ENCODE data around the gene ITGA1. TPM values are rescaled to one million over a fixed set of nuclear protein-coding genes. Genes with fewer than 3 reads are reported as not detected.

Gene ITGA1
- total RNA-seq, 1 experiment from 2014 or later: 26.4 TPM

DNA sequence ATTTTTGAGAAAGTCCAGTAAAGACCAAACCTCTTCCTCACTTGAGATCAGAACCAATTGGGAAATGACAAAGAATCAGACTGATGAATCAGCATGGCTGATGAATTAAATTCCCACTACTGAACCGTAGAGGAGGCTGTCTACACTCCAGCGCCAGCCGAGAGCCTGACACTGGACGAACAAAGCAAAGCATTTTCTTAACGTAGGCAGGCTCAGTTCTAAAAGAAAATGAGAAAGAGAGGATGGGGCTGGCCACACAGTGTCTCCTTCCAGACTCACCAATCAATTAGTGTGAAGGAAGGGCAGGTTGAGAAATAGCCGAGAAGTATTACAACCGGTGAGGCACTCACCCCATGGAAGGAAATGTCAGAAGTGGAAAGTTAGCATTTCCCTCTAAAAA lies 49.4 kb downstream of the ITGA1 start:
- H3K27ac Mint-ChIP-seq (ENCODE audit: unreplicated experiment): no peak overlapping the region
- CTCF ChIA-PET: no interaction called here

GRCh38 chr5:52837591-52838001 lies 49.9 kb downstream of the ITGA1 start:
- CTCF ChIA-PET: no interaction called here
- H3K27me3 Mint-ChIP-seq (ENCODE audit: insufficient read depth, unreplicated experiment): no peaks in the 10 kb centered on the region

More for the DNA sequence above, 49.4 kb downstream of the ITGA1 start:
- Mint-ChIP-seq H3K36me3 (ENCODE audit: insufficient read depth, unreplicated experiment) (no peaks in the 10 kb centered on the region), H3K9me3 (ENCODE audit: unreplicated experiment) (no peaks in the 10 kb centered on the region), H3K4me3 (ENCODE audit: unreplicated experiment) (no peak overlapping the region), H3K4me1 (ENCODE audit: low read depth, unreplicated experiment) (peaks cover 6% of the 10 kb centered on the region), H3K27me3 (ENCODE audit: insufficient read depth, unreplicated experiment) (no peaks in the 10 kb centered on the region)
- no peaks in the 10 kb centered on the region for H3K9me3 ChIP-seq
- H3K27me3 ChIP-seq (replicated peaks; ENCODE audit: control insufficient read depth, insufficient read depth, low read length): no peaks in the 10 kb centered on the region
- no peaks in the 10 kb centered on the region for H3K36me3 ChIP-seq (ENCODE audit: control insufficient read depth, insufficient read depth, low read length)
- TF ChIP-seq, protein P1, sequence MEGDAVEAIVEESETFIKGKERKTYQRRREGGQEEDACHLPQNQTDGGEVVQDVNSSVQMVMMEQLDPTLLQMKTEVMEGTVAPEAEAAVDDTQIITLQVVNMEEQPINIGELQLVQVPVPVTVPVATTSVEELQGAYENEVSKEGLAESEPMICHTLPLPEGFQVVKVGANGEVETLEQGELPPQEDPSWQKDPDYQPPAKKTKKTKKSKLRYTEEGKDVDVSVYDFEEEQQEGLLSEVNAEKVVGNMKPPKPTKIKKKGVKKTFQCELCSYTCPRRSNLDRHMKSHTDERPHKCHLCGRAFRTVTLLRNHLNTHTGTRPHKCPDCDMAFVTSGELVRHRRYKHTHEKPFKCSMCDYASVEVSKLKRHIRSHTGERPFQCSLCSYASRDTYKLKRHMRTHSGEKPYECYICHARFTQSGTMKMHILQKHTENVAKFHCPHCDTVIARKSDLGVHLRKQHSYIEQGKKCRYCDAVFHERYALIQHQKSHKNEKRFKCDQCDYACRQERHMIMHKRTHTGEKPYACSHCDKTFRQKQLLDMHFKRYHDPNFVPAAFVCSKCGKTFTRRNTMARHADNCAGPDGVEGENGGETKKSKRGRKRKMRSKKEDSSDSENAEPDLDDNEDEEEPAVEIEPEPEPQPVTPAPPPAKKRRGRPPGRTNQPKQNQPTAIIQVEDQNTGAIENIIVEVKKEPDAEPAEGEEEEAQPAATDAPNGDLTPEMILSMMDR (IDR thresholded peaks at IDR 0.05; ENCODE audit: insufficient read depth in 1 of 2, low read depth in 1 of 2, low read length in 1 of 2, severe bottlenecking in 1 of 2, unreplicated experiment in 1 of 2): no peak
- intact Hi-C loops (cut with micrococcal nuclease; ENCODE audit: unreplicated experiment): no loop called here
- no TSS peak for BruUV-seq (replicated peaks)
- POLR2A ChIA-PET: no interaction called here
- H3K4me3 ChIP-seq (ENCODE audit: low read depth, low read length): no peak overlapping the region
- H3K4me1 ChIP-seq: no peaks in the 10 kb centered on the region
- no peak for DNase-seq

GRCh38 chr5:52838326-52839015 lies 50.8 kb downstream of the ITGA1 start:
- H3K4me3 ChIP-seq (ENCODE audit: low read depth, low read length): no peak overlapping the region
- H3K27me3 Mint-ChIP-seq (ENCODE audit: insufficient read depth, unreplicated experiment): no peaks in the 10 kb centered on the region
- ChIA-PET CTCF (no interaction called here), POLR2A (no interaction called here)
- H3K27ac Mint-ChIP-seq (ENCODE audit: unreplicated experiment): no peak overlapping the region
- DNase-seq: no peak
- no peaks in the 10 kb centered on the region for H3K9me3 ChIP-seq
- TF ChIP-seq, protein P1 (IDR thresholded peaks at IDR 0.05; ENCODE audit: insufficient read depth in 1 of 2, low read depth in 1 of 2, low read length in 1 of 2, severe bottlenecking in 1 of 2, unreplicated experiment in 1 of 2): no peak
- intact Hi-C loops (cut with micrococcal nuclease; ENCODE audit: unreplicated experiment): no loop called here
- H3K4me1 Mint-ChIP-seq (ENCODE audit: low read depth, unreplicated experiment): peaks cover 6% of the 10 kb centered on the region
- no peaks in the 10 kb centered on the region for H3K4me1 ChIP-seq
- H3K27me3 ChIP-seq (replicated peaks; ENCODE audit: control insufficient read depth, insufficient read depth, low read length): no peaks in the 10 kb centered on the region
- H3K36me3 ChIP-seq (ENCODE audit: control insufficient read depth, insufficient read depth, low read length): no peaks in the 10 kb centered on the region
- no peaks in the 10 kb centered on the region for H3K36me3 Mint-ChIP-seq (ENCODE audit: insufficient read depth, unreplicated experiment)
- no TSS peak for BruUV-seq (replicated peaks)
- no peaks in the 10 kb centered on the region for H3K9me3 Mint-ChIP-seq (ENCODE audit: unreplicated experiment)
- H3K4me3 Mint-ChIP-seq (ENCODE audit: unreplicated experiment): no peak overlapping the region

More at GRCh38 chr5:52837591-52838001, 49.9 kb downstream of the ITGA1 start:
- H3K36me3 Mint-ChIP-seq (ENCODE audit: insufficient read depth, unreplicated experiment): no peaks in the 10 kb centered on the region
- H3K9me3 Mint-ChIP-seq (ENCODE audit: unreplicated experiment): no peaks in the 10 kb centered on the region
- TF ChIP-seq, protein P1 (IDR thresholded peaks at IDR 0.05; ENCODE audit: insufficient read depth in 1 of 2, low read depth in 1 of 2, low read length in 1 of 2, severe bottlenecking in 1 of 2, unreplicated experiment in 1 of 2): no peak
- BruUV-seq (replicated peaks): no TSS peak
- Histone ChIP-seq H3K27me3 (replicated peaks; ENCODE audit: control insufficient read depth, insufficient read depth, low read length) (no peaks in the 10 kb centered on the region), H3K4me3 (ENCODE audit: low read depth, low read length) (no peak overlapping the region), H3K9me3 (no peaks in the 10 kb centered on the region), H3K4me1 (no peaks in the 10 kb centered on the region), H3K36me3 (ENCODE audit: control insufficient read depth, insufficient read depth, low read length) (no peaks in the 10 kb centered on the region)
- POLR2A ChIA-PET: no interaction called here
- DNase-seq: no peak
- peaks cover 6% of the 10 kb centered on the region for H3K4me1 Mint-ChIP-seq (ENCODE audit: low read depth, unreplicated experiment)
- no peak overlapping the region for H3K27ac Mint-ChIP-seq (ENCODE audit: unreplicated experiment)
- no peak overlapping the region for H3K4me3 Mint-ChIP-seq (ENCODE audit: unreplicated experiment)
- intact Hi-C loops (cut with micrococcal nuclease; ENCODE audit: unreplicated experiment): no loop called here

Data from Caco-2 (cell line).